Measurements from ENCODE around the gene ZNF816. TPM values are rescaled to one million over a fixed set of nuclear protein-coding genes. Genes with fewer than 3 reads are reported as not detected.
"Not testable (repeated sequence)": the region's sequence is repeated elsewhere in the genome, so short reads cannot be mapped to it uniquely, and the experiment has no call there.

The ZNF816 gene
- total RNA-seq, 4 donors from 2014 or later = 6.0 to 150 (median 13.9) TPM

DNA sequence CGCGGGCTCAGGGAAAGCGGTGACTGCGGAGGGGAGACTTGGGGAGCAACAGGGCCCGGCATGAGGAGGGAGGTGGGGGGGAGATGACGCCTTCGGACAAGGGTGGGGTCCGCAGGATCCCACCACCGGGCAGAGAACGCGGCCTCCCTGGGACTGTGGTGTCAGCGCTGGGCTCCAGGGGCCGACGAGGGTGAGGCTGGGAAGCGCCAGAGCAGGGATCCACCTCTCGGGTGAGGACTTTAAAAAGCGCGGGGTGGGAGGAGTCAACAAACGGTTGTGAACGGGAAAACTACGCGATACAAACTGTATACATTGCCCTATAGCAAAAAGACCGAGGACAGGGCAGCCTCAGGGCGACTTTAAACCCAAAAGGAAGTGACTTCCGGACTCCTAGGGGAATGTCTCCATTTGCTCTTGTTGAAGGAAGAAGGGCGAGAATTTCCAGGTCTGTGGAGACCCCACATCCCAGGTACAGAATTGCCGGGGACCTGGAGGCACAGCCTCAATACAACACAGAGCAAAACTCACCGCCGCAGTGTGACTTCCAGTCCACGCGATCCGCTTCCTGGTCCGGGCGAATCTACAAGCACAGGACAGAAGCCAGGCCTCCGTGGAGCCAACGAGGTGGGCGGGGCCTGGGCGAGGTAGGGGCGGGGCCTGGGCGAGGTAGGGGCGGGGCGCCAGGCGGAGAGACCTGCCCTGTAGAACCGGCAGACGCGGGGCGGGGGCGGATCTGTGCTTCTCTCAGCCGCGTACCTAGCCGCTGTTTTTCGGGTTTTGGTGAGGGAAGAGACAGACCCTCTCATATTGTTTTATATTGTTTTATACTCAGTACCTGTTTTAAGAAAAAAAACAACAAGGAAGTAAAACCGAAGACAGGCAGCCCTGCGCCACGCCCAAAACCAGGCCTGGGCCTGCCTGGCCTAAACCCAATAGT, 39.6 kb downstream of the ZNF816 start, which contains the start of gene ZNF888:
Gene ZNF888, minus strand, starts transcription at position 588 of the 937 bp plus-strand sequence. CDS start 5,555 bp downstream, outside the sequence.
- 1 to 13% methylated on average over 3 to 51 of the region's 55 CpGs for WGBS, 2 donors (ENCODE audit: low coverage in 1 of 2)

DNA sequence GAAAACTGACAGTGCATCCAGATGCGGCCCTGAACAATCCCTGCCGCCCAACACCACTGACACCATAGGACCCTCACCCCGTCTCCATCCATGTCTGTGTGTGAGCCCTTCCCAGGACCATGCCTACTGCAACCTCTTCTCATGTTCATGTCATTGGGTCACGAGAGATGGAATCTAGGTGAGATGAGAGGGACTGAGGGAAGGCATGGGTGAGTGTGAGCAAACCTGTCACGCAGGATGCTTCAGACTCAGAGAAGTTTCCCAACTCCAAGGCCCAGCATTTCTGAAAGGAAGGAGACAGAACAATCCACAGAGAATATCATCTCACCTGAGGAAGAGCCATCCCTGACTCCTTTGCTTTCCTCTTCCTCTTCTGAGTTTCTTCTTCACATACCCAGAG, 45.1 kb downstream of the ZNF816 start:
- Histone ChIP-seq H3K27ac (no peak overlapping the region), H3K4me3 (no peak overlapping the region), H3K27me3 (no peaks in the 10 kb centered on the region), H3K9me3 (peaks cover 0 to 5% of the 10 kb centered on the region in 2 donors), H3K36me3 (peaks cover 0 to 40% (median 13%) of the 10 kb centered on the region in 4 donors), H3K4me1 (peaks cover 0 to 9% (median 0%) of the 10 kb centered on the region in 4 donors)
- in situ Hi-C loops (cut with MboI; ENCODE audit: low pct_ligation_motif_present in 1 of 4, low pct_unique_long_range_greater_than_20kb in 1 of 4, low sequenced_read_pairs in 3 of 4) (no loop called here), intact Hi-C loops (cut with DNase I; ENCODE audit: low total_unique reads) (no loop called here)
- TF ChIP-seq, protein P1, sequence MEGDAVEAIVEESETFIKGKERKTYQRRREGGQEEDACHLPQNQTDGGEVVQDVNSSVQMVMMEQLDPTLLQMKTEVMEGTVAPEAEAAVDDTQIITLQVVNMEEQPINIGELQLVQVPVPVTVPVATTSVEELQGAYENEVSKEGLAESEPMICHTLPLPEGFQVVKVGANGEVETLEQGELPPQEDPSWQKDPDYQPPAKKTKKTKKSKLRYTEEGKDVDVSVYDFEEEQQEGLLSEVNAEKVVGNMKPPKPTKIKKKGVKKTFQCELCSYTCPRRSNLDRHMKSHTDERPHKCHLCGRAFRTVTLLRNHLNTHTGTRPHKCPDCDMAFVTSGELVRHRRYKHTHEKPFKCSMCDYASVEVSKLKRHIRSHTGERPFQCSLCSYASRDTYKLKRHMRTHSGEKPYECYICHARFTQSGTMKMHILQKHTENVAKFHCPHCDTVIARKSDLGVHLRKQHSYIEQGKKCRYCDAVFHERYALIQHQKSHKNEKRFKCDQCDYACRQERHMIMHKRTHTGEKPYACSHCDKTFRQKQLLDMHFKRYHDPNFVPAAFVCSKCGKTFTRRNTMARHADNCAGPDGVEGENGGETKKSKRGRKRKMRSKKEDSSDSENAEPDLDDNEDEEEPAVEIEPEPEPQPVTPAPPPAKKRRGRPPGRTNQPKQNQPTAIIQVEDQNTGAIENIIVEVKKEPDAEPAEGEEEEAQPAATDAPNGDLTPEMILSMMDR (IDR thresholded peaks at IDR 0.05) = no peak
- TF ChIP-seq POLR2A (IDR thresholded peaks at IDR 0.05) (no peak), POLR2AphosphoS5 (IDR thresholded peaks at IDR 0.05) (no peak), EP300 (IDR thresholded peaks at IDR 0.05; ENCODE audit: low read depth) (no peak)
- WGBS, 2 donors (ENCODE audit: low coverage in 1 of 2) = 98% methylated on average over 5 of the region's 5 CpGs; no CpG with 5 or more reads in 1 of the 2 donors
- no peak for DNase-seq

More for the DNA sequence above, 39.6 kb downstream of the ZNF816 start, which contains the start of gene ZNF888:
- Histone ChIP-seq H3K4me3 (peak within 1 kb of the TSS; percentile 49 to 88 (median 67)), H3K9me3 (no peaks in the 10 kb centered on the region), H3K4me1 (peaks cover 8 to 26% (median 13%) of the 10 kb centered on the region in 4 donors), H3K27ac (peak within 1 kb of the TSS; percentile 90 to 97 (median 96)), H3K36me3 (peaks cover 0 to 5% (median 2%) of the 10 kb centered on the region in 4 donors), H3K27me3 (no peaks in the 10 kb centered on the region)
- DNase-seq = peak; percentile 95
- intact Hi-C loops (cut with DNase I; ENCODE audit: low total_unique reads) (no loop called here), in situ Hi-C loops (cut with MboI; ENCODE audit: low pct_ligation_motif_present in 1 of 4, low pct_unique_long_range_greater_than_20kb in 1 of 4, low sequenced_read_pairs in 3 of 4) (no loop called here)
- TF ChIP-seq POLR2AphosphoS5 (IDR thresholded peaks at IDR 0.05) (peak; percentile 72 to 93 (median 89)), POLR2A (IDR thresholded peaks at IDR 0.05) (peak; percentile 82)
- TF ChIP-seq, protein P1 (IDR thresholded peaks at IDR 0.05) = no peak

DNA sequence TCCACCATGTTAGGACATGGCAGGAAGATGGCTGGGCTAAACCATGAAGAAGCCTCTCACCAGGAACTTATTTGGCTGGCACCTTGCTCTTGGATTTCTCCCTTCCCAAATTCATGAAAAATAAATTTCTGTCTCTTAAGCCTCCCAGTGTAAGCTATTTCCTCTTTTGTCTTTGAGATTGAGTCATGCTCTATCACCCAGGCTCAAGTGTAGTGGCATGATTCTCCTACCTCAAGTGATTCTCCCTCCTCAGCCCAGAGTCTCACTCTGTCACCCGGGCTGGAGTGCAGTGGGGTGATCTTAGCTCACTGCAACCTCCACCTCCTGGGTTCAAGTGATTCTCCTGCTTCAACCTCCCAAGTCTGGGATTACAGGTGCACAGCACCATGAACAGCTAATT, 52.0 kb downstream of the ZNF816 start:
- WGBS, 2 donors (ENCODE audit: low coverage in 1 of 2) = 100% methylated on average over 1 of the region's 1 CpG; no CpG with 5 or more reads in 1 of the 2 donors
- peaks cover 16 to 26% of the 10 kb centered on the region in 2 donors for H3K9me3 ChIP-seq
- in situ Hi-C loops (cut with MboI; ENCODE audit: low pct_ligation_motif_present in 1 of 4, low pct_unique_long_range_greater_than_20kb in 1 of 4, low sequenced_read_pairs in 3 of 4) (no loop called here), intact Hi-C loops (cut with DNase I; ENCODE audit: low total_unique reads) (no loop called here)
- H3K27me3 ChIP-seq = no peaks in the 10 kb centered on the region
- H3K27ac ChIP-seq = no peak overlapping the region
- H3K4me3 ChIP-seq = no peak overlapping the region
- TF ChIP-seq POLR2AphosphoS5 (IDR thresholded peaks at IDR 0.05) (no peak), POLR2A (IDR thresholded peaks at IDR 0.05) (no peak), EP300 (IDR thresholded peaks at IDR 0.05; ENCODE audit: low read depth) (no peak)
- TF ChIP-seq, protein P1 (IDR thresholded peaks at IDR 0.05) = no peak
- H3K4me1 ChIP-seq = no peaks in the 10 kb centered on the region
- peaks cover 0 to 87% (median 31%) of the 10 kb centered on the region in 4 donors for H3K36me3 ChIP-seq
- no peak for DNase-seq

DNA sequence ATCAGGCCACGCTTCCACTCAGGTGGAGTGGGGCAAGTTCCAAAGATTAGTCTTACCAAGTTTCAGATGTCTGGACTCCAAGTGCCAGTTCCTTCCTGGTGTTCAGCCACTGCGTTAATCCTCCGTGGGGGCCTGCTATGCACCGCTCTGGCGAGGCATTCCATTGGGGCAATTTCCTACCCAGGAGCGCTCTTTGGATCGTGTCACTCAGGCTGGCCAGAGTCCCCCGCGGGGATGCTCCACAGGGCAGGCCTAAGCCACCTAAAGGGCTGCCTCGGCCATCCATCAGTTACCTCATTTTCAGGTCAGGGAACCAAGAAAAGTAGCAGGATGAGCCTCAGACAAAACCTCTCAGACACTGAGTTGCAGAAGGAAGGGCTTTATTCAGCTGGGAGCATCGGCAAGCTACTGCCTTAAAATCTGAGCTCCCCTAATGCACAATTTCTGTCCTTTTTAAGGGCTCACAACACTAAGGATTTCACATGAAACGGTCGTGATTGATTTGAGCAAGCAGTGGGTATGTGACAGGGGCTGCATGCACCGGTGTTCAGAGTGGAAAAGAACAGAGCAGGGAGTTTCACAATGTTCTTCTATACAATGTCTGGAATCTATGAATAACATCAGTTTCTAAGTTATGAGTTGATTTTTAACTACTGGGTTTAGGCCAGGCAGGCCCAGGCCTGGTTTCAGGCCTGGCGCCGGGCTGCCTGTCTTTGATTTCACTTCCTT, 58.5 kb downstream of the ZNF816 start:
- WGBS, 2 donors (ENCODE audit: low coverage in 1 of 2) = 84 to 98% methylated on average over 8 to 16 of the region's 16 CpGs
- in situ Hi-C loops (cut with MboI; ENCODE audit: low pct_ligation_motif_present in 1 of 4, low pct_unique_long_range_greater_than_20kb in 1 of 4, low sequenced_read_pairs in 3 of 4) = not testable (repeated sequence)

More for the DNA sequence above, 58.5 kb downstream of the ZNF816 start:
- H3K9me3 ChIP-seq = peaks cover 10 to 20% of the 10 kb centered on the region in 2 donors
- H3K27ac ChIP-seq; H3K4me3 ChIP-seq; H3K27me3 ChIP-seq; H3K4me1 ChIP-seq; DNase-seq; intact Hi-C loops (cut with DNase I; ENCODE audit: low total_unique reads): not testable (repeated sequence)
- peaks cover 0 to 32% (median 12%) of the 10 kb centered on the region in 4 donors for H3K36me3 ChIP-seq
